A673 (cell line): Measurements from ENCODE around the gene DAB1.

Source experiments
- CTCF ChIP-seq: fragments of 300-800, 200-600 bp; sonication (generic); conservative IDR thresholded peaks from 2 replicates; pipeline ENCODE4 v1.5.1; 2017; ENCODE audit warnings: low read depth, mild to moderate bottlenecking, antibody characterized with exemption, low read length, moderate library complexity, mixed read lengths
- EZH2 ChIP-seq: fragments of 200-600 bp; sonication (generic); IDR thresholded peaks from 2 replicates; pipeline ENCODE4 v1.6.1; 2017; ENCODE audit warnings: borderline replicate concordance, low read depth, mild to moderate bottlenecking, mixed read lengths, antibody characterized with exemption, low read length; ENCODE audit not compliant: poor library complexity, severe bottlenecking

- no peak for TF ChIP-seq CTCF
- no peak for TF ChIP-seq EZH2
Measured at GRCh38 chr1:57296726-57297250, 127.1 kb downstream of the DAB1 start.
